Ovary (tissue), 3 donors: Measurements from ENCODE around the gene PGK1.

ENCODE experiments used
- CTCF ChIP-seq, 3 donors: fragments of 450-650 bp in 2 of 3; fragments of 200-600 bp in 1 of 3; IDR thresholded peaks; one replicate each; pipeline versions ENCODE4 v1.5.1 to v1.8.0; 2016 to 2022; ENCODE audit warnings: antibody characterized with exemption in 3 of 3, mild to moderate bottlenecking in 1 of 3
- EP300 ChIP-seq: sonication (generic); formaldehyde crosslinking; IDR thresholded peaks from one replicate; pipeline ENCODE4 v1.6.1; 2017; ENCODE audit warnings: antibody characterized with exemption
- POLR2A ChIP-seq: fragments of 450-650 bp; IDR thresholded peaks from one replicate; pipeline ENCODE4 v1.6.1; 2017; ENCODE audit warnings: antibody characterized with exemption, mild to moderate bottlenecking, moderate library complexity
- donor health status: DM: no; HTN: no; CAD: no.

GRCh38 chrX:78105944-78106650 is 2.0 kb downstream of the PGK1 start:
- no peak for TF ChIP-seq POLR2A
- TF ChIP-seq CTCF (IDR thresholded peaks at IDR 0.05) = no peak
- no peak for TF ChIP-seq EP300
